Peyer's patch (tissue), 4 donors: ENCODE measurements around the gene TRMT2A. TPM values are rescaled to one million over a fixed set of nuclear protein-coding genes. Genes with fewer than 3 reads are reported as not detected.

Experiments
- DNase-seq, 3 donors: peaks; one replicate each; pipeline ENCODE4 v3.0.0-alpha.2; 2017 to 2019
- H3K27ac ChIP-seq, 4 donors: fragments of 200-600 bp; sonication (generic); one replicate each; pipeline ENCODE4 v1.5.1; 2016 to 2019
- H3K27me3 ChIP-seq, 2 donors: fragments of 200-600 bp; sonication (generic); one replicate each; pipeline ENCODE4 v1.5.1; 2019
- H3K36me3 ChIP-seq, 3 donors: fragments of 200-600 bp; sonication (generic); one replicate each; pipeline ENCODE4 v1.5.1; 2016 to 2019
- H3K4me1 ChIP-seq, 4 donors: fragments of 200-600 bp; sonication (generic); one replicate each; pipeline ENCODE4 v1.5.1; 2016 to 2019
- H3K4me3 ChIP-seq, 4 donors: fragments of 200-600 bp; sonication (generic); 1 replicate in 3 of 4; 2 replicates in 1 of 4; pipeline ENCODE4 v1.5.1; 2016 to 2019; ENCODE audit warnings: mild to moderate bottlenecking in 1 of 4
- H3K9me3 ChIP-seq, 4 donors: fragments of 200-600 bp; sonication (generic); one replicate each; pipeline ENCODE4 v1.5.1; 2016 to 2019; ENCODE audit warnings: mild to moderate bottlenecking in 1 of 4
- POLR2A ChIP-seq, 2 donors: fragments of 450-650 bp; IDR thresholded peaks; one replicate each; pipeline ENCODE4 v1.5.1; 2017; ENCODE audit warnings: antibody characterized with exemption in 2 of 2, mild to moderate bottlenecking in 2 of 2, moderate library complexity in 2 of 2
- small RNA-seq, 2 donors: library from RNA; depleted of rRNA; stranded (forward); fragments of <200 nt; gene quantifications; one replicate each; pipeline ENCODE3, GENCODE V24; 2016
- total RNA-seq, 4 donors: library from RNA; depleted of rRNA; stranded (reverse); fragments of >200 nt; gene quantifications; one replicate each; pipeline ENCODE4 v1.1.0, GENCODE V29; 2016
- TF ChIP-seq, protein P1 (sequence below), 6 experiments: fragments of 450-650 bp in 4 of 6; fragments of 200-600 bp in 2 of 6; sonication (generic) in 1 of 6; IDR thresholded peaks; one replicate each; pipeline ENCODE4 v1.5.1; 2017 to 2019; ENCODE audit warnings: antibody characterized with exemption in 6 of 6, mild to moderate bottlenecking in 3 of 6, moderate library complexity in 1 of 6

Gene TRMT2A
- total RNA-seq, 4 donors from 2014 or later: 26.8 to 134 (median 86.9) TPM

DNA sequence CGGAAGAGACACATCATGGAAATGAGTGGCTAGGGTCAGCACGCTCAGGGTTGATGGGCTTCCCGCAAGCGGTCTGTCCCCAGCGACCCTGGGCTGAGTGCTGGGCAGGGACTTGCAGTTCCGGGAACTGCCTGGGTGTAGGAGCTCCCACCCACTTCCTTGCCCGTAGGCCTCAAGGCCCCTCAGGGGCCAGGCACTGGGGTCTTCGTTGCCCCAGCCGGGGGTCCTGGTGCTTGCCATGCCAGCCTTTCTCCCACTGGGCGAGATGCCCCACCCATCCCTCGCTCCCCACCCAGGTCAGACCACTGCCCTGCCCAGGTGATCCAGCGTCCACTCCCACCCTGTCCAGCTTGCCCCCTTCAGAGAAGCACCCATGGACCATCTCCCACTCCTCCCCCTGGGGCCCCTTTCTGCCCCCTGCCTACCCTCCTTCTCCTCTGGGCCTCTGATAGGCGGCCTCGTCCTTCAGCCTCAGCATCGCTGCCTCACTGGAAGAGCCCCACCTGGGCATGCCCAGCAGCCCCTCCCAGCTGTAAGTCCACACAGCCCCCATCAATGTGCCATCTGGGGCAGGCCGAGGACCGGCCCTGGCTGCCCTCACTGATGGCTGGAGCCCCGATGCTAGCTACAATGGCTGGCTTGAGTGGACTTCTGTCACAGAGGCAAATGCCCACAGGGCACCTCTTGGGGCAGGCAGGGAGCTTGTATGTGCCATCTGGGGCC lies 54.8 kb downstream of the TRMT2A start:
- TF ChIP-seq, protein P1, sequence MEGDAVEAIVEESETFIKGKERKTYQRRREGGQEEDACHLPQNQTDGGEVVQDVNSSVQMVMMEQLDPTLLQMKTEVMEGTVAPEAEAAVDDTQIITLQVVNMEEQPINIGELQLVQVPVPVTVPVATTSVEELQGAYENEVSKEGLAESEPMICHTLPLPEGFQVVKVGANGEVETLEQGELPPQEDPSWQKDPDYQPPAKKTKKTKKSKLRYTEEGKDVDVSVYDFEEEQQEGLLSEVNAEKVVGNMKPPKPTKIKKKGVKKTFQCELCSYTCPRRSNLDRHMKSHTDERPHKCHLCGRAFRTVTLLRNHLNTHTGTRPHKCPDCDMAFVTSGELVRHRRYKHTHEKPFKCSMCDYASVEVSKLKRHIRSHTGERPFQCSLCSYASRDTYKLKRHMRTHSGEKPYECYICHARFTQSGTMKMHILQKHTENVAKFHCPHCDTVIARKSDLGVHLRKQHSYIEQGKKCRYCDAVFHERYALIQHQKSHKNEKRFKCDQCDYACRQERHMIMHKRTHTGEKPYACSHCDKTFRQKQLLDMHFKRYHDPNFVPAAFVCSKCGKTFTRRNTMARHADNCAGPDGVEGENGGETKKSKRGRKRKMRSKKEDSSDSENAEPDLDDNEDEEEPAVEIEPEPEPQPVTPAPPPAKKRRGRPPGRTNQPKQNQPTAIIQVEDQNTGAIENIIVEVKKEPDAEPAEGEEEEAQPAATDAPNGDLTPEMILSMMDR (IDR thresholded peaks at IDR 0.05): no peak
- TF ChIP-seq POLR2A (IDR thresholded peaks at IDR 0.05): no peak
- no peaks in the 10 kb centered on the region for H3K9me3 ChIP-seq

More for the DNA sequence above, 54.8 kb downstream of the TRMT2A start:
- Histone ChIP-seq H3K4me3 (no peak overlapping the region), H3K36me3 (peaks cover 0 to 64% (median 0%) of the 10 kb centered on the region in 3 donors), H3K27ac (no peak overlapping the region), H3K4me1 (no peaks in the 10 kb centered on the region), H3K27me3 (no peaks in the 10 kb centered on the region)
- DNase-seq: no peak

Small RNA genes lying within 50 kb of the gene (small RNA-seq; reads per million reads assigned to genes)
- gene MIR6816: 0 reads per million in 2 donors
- 0 reads per million in 2 donors for gene RF00017
- gene RF00599: 0 reads per million in 2 donors

Other genes starting within 250 kb of the TRMT2A start
- 100 to 1,000 TPM in 3 of 4 donors, 10 to 100 TPM in 1; 89.1 to 149 (median 138) TPM for gene COMT, start 175.5 kb downstream of the TRMT2A start, total RNA-seq
- 10 to 100 TPM; 24.7 to 29.8 (median 27.2) TPM for gene TXNRD2, start 175.4 kb downstream of the TRMT2A start, total RNA-seq
- 10 to 100 TPM; 10.7 to 21.2 (median 18.4) TPM for gene ARVCF, start 100.4 kb downstream of the TRMT2A start, total RNA-seq
- gene TANGO2, start 96.1 kb downstream of the TRMT2A start, total RNA-seq: 10 to 100 TPM; 27.2 to 45.4 (median 41.0) TPM
- gene DGCR8, start 37.0 kb downstream of the TRMT2A start, total RNA-seq: 100 to 1,000 TPM in 1 of 4 donors, 10 to 100 TPM in 3; 40.6 to 138 (median 64.9) TPM
- gene RANBP1, start 1.1 kb downstream of the TRMT2A start, total RNA-seq: 100 to 1,000 TPM; 103 to 203 (median 163) TPM
- 10 to 100 TPM in 3 of 4 donors, 1 to 10 TPM in 1; 4.1 to 37.0 (median 22.6) TPM for gene ZDHHC8, start 14.6 kb upstream of the TRMT2A start, total RNA-seq
- 1 to 10 TPM in 1 of 4 donors, not detected in 3; 6.6 TPM for gene CCDC188, start 33.8 kb upstream of the TRMT2A start, total RNA-seq
- gene RTN4R, start 151.1 kb upstream of the TRMT2A start, total RNA-seq: 1 to 10 TPM; 5.2 to 9.1 (median 5.7) TPM
- 10 to 100 TPM; 21.3 to 38.9 (median 31.9) TPM for gene DGCR6L, start 202.8 kb upstream of the TRMT2A start, total RNA-seq